HG02642 (cell line): ENCODE results near the gene ZNF784.
"Not testable (repeated sequence)": the region's sequence is repeated elsewhere in the genome, so short reads cannot be mapped to it uniquely, and the experiment has no call there.

Experiments
- ATAC-seq: cut with Tn5 transposase; IDR thresholded peaks from one replicate; pipeline ENCODE4 v1.9.1; 2021; ENCODE audit warnings: mild to moderate bottlenecking; ENCODE audit not compliant: unreplicated experiment, poor library complexity

Gene ZNF784

DNA sequence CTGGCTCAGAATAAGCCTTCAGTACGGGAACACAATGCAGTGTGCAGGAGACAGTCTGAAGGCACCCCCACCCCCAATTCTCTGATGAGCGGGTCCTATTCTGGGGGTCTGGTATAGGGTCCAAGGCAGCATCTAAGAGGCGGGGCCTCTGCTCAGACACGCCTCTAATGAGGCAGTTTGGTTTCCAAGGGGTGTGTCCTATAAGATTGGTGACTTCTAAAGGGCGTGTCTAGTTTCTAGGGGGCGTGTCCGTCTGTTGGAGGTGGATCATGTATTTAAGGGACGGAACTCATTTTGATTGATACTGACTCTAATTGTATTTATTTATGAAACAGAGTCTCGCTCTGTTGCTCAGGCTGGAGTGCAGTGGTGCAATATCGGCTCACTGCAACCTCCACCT, 33.7 kb downstream of the ZNF784 start:
- no peak for ATAC-seq

DNA sequence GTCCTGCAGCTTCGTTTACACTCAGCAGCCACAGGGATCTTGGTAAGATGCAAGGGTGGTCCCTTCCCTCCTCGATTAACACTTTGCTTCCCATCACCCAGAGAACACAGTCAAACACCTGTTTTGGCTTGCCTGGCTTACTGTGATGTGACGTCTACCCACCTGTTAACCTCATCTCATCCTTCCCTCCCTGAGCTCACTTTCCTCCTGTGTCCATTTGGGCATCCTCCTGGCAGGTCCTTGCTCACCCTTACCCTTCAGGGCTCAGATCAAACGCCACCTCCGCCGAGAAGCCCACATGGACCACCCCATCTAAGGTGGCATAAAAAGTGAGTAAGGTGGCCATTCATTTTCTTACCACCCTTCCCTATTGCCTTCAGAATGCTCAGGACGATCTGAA, 34.3 kb downstream of the ZNF784 start:
- no peak for ATAC-seq

DNA sequence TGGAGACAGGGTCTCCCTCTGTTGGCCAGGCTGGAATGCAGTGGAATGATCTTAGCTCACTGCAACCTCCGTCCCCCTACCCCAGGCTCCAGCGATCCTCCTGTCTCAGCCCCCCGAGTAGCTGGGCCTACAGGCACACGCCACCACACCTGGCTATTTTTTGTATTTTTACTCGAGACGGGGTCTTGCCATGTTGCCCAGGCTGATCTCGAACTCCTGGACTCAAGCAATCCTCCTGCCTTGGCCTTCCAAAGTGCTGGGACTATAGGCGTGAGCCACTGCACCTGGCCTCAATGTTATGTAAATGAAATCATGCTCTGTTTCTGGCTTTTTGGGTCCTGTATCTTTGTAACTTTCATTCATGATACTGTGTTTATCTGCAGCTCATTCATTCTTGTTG, 35.6 kb downstream of the ZNF784 start:
- no peak for ATAC-seq

DNA sequence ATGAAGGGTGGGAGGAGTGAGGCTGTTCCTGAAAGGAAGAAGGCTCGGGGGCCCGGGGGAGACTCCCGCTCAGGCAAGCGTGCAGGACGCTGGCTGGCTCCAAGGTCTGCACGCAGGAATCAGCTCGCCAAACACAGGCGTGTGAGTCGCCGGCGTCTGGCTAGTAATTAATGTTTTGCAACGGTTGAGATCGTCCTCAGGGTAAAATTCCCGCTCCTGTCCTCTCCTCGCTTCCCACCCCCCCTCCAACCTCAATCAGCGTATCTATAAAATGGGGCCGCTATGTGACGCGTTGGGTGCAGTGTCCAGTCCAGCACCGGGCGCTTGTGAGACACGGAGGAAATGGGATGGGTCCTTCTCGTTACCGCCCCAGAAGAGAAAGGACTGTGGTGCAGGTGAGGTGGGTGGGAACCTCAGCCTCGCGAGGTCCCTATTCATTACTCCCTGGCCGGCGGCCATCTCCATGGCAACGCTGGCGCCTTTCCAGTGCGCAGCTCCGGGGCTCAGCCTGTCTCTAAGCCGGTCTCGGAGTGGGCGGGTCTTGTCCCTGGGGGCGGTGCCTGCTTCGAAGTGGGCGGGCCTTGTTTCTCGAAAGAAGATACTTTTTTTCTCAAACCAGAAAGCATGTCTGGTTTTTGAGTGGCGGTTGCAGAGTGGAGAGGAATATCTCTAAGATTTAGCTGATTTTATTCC, 37.2 kb downstream of the ZNF784 start:
- peak; percentile 80 for ATAC-seq

DNA sequence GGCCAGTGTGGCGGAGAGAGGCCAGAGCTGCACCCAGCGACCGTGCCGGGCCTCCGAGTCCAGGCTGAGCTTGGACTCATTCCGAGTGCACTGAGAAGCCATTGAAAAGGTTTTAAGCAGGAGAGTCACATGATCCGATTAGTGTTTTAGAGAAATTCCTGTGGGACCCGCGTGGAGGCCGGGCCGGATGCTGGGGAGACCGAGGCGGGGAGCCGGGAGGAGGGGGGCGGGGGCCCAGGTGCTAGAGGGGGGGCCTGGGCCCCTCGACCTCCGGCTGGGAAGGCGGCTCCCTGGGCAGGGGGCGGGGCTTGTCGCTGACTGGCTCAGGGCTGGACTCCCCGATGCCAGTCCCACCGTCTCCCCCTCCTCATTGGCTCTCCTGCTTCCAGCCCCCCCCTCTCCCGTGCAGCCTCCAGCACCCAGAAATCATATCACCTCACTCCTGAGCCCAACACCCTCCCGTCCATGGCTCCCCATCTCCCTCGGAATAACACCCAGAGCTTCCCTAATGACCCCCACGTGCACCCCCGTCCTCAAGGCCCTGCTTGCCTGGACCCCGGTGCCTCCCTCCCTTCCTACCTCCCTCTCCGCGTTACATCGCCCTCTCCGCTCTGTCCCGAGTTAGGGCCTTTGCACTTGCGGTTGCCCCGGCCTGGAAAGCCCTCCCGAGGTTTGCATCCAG, 38.6 kb downstream of the ZNF784 start:
- no peak for ATAC-seq

DNA sequence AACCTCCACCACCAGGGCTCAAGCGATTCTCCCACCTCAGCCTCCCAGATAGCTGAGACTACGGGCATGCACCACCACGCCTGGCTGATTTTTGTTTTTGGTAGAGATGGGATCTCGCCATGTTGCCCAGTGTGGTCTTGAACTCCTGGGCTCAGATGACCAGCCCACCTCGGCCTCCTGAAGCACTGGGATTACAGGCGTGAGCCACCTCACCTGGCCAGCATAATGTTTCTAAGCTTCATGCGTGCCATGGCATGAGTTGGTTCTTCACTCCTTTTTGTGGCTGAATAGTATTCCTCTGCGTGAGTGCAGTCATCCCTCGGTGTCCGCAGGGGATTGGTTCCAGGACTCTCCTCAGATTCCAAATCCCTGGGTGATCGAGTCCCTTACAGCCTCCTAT, 39.5 kb downstream of the ZNF784 start:
- ATAC-seq = no peak

DNA sequence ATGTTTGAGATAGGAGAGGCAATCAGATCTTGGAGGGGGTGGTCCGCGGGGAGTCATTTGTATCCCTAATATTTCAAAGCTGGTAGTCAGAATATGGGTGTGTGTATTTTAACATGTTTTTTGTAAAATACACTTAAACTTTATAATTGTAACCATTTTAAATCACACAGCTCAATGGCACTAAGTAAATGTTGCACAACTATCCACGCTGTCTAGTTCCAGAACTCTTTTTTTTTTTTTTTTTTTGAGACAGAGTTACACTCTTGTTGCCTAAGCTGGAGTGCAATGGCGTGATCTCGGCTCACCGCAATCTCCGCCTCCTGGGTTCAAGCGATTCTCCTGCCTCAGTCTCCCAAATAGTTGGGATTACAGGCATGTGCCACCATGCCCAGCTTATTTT, 40.5 kb downstream of the ZNF784 start:
- ATAC-seq = not testable (repeated sequence)

DNA sequence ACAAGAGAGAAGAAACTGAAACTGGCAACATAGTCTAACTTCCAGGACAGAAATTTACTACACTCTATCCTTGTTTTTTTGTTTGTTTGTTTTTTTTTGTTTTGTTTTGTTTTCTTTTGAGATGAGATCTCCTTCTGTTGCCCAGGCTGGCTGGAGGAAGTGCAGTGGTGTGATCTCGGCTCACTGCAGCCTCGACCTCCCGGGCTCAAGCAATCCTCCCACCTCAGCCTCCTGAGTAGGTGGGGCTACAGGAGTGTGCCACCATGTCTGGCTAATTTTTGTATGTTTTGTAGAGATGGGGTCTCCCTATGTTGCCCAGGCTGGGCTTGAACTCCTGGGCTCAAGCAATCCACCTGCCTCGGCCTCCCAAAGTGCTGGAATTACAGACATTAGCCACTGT, 42.1 kb downstream of the ZNF784 start:
- ATAC-seq = not testable (repeated sequence)

DNA sequence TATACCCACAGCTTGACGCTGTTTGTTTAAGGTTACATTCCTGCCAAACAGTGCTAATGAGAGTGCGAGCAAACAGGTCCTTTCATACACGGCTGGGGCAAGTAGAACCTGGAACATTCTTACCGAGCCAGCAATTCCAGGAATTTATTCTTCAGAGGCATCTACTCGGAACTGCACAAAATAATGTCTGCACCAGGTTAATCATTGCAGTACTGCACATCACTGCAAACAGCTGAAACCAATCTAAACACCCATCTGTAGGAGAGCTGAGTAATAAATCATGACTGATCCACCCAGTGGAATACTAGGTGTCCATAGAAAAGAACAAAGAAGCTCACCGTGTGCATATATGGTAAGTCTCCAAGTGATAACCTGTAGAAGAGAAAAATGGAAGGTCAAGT, 42.5 kb downstream of the ZNF784 start:
- no peak for ATAC-seq

DNA sequence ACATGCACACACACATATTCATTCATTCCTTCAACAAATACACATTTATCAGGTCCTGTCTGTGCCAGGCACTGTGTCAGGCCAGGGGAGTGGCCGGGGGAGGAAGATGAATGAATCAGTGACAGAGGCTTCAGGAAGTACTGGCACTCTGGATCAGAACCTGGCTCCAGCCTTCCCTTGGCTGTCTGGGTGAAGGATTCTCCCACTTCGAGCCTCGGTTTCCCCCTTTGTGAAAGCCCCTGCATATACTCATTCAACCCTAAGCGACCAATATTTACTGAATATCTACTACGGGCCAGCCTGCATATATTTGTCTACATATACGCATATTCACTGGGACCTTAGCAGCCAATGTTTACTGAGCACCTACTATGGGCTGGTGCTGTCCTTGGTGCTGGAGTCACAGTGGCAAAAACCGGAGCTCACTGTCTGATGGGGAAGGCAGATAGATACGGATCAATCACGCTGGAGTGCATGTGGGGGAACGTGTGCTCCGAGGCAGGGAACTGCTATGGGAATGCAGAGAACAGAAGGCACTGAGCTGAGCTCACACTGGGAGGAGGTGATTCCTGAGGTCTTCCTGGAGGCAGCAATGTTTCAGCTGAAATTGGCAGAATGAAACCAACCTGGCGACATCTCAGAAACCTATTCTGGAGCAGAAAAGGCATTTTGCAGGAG, 43.1 kb downstream of the ZNF784 start:
- no peak for ATAC-seq

DNA sequence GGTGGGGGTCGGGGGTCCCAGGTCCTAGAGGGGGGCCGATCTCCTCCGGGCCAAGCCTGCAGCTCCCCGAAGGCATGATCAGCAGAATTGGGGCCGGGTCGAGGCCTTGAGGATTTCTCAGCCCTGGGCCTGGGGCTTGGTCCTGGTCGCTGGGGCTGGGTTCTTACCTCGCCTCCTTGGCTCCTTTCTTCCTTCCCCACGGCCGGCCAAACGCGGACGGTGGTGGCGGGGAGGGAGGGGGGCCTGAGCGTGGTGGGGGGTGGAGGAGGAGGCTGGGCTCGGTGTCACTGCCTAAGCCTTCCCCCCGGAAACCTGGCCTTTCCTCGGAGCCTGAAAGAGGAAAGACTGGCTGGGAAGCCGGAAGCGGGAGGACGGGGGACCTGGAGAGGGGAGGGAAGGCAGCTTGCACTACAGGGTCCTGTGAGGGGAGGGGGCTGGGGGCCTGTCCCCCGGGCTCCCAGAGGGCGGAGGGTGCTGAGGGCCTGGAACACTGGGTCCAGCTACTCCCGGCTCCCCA, 43.7 kb downstream of the ZNF784 start, which contains the start of gene ZNF579:
Gene ZNF579 (minus strand): TSS at position 221 of the 517 bp plus-strand sequence. CDS start 1,209 bp downstream, outside the sequence.
- ATAC-seq = peak; percentile 57

DNA sequence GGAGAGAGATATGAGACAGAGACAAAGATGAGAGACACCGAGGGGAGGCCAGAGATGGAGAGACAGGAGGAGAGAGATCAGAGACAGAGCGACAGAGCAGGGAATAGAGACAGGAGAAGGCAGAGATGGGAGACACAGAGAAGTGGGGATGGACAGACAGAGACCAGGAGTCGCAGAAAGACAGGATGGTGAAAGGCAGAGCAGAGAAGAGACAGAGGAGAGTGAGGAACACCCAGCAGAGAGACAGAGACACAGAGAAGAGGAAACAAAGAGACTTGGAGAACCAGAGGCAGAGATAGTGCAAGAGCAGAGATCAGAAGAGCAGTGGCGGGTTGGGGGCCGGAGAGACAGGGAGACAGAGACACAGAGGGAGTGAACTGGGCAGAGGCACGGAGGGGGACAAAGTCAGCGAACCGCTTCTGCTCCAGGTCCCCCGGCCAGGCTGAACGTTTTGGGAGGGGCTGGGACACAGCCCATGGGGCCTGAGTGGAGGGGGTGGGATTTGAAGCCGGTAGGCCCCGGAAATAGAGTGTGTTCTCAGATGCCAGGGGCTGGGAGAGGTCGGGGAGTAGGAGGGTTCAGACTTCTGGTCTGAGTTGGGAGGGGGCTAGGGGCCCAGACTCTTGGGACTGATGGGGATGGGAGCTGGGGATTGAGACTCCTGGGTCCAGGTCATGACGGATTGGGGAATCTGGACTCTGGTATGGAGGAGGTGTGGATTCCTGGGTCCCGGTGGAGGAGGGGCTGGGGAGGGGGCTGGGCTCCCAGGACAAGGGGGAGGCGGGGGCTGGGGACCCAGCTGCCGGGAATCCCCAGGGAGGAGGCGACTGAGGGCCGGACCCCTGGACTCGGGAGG, 44.4 kb downstream of the ZNF784 start:
- no peak for ATAC-seq

DNA sequence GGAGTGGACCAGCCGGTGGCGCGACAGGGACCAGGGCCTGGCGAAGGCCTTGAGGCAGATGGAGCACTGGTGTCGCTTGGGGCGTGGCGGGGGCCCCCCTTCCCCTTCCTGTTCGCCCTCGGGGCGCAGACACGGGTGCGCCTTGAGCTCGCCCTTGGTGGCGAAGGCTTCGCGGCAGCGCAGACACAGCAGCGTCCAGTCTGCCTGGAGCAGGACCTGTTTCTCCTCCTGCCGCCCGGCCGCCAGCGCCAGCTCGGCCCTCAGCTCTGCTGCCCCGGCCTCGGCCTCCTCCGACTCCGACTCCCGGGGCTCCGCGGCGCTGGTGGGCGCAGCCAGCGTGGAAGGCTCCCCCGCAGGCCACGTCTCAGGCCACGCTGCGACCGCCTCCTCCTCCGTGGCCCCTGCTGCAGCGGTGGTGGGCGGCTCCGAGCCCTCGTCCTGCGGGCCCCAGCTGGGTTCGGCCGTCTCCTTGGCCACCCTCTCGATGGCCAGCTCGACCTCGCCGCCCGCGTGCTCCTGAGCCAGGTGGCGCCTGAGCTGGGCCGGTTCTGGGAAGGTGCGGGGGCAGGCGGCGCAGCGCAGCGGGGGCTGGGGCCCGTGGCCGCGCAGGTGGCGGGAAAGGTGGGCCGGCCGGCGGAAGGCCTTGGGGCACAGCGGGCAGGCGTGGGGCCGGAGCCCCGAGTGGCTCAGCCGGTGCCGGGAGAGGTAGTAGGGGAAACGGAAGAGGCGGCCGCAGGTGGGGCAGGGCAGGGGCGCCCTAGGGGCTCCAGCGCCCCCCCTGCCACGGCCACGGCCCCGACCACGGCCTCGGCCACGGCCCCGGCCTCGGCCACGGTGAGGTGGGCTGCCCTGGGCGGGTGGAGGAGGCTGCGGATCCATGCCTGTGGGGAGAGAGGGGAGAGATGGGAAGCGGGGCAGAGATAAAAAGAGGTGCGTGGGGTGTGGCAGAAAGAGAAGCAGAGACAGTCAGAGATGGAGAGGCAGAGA, 45.3 kb downstream of the ZNF784 start:
- no peak for ATAC-seq

DNA sequence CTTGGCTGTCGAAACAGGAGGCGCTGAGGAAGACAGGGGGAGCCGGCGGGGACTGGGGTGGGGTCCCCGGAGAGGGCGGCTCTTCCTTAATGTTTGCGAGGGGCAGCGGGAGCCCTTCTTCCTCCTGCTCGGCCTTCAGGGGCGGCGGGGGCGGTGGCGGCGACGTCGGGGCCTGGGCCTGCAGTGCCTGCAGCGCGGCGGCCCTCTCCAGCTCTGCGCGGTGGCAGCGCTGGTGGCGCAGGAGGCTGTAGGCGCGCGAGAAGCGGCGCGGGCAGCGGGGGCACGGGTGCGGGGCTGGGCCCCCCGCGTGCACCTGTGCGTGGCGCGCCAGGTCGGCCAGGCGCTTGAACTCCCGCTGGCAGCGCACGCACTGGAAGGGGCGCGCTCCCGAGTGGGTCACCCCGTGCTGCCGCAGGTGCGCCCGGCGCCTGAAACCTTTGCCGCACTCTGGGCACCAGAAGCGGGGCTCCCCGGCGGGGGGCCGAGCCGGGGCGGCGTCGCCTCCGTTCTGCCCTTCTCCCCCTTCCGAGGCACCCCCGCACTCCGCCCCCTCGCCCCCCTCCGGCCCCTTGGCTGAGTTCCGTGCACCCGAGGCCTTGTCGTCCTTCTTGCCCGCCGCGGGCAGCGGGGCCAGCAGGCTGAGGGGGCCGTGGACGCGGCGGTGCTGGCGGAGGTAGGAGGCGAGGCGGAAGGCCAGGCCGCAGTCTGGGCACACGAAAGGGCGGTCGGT, 46.2 kb downstream of the ZNF784 start:
- no peak for ATAC-seq

DNA sequence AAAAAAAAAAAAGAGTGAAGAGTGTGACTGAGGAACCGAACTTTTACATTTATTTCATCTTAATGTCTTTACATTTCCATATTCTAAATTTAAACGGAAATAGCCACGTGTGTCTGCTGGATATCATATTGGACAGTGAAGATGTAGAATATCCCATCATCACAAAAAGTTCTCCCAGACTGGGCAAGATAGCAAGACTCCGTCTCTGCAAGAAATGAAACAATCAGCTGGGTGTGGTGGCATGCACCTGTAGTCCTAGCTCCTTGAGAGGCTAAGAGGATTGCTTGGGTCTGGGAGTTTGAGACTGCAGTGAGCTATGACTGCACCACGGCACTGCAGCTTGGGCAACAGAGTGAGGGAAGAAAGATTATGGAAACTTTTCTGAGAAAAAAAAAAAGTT, 47.6 kb downstream of the ZNF784 start:
- ATAC-seq = no peak

DNA sequence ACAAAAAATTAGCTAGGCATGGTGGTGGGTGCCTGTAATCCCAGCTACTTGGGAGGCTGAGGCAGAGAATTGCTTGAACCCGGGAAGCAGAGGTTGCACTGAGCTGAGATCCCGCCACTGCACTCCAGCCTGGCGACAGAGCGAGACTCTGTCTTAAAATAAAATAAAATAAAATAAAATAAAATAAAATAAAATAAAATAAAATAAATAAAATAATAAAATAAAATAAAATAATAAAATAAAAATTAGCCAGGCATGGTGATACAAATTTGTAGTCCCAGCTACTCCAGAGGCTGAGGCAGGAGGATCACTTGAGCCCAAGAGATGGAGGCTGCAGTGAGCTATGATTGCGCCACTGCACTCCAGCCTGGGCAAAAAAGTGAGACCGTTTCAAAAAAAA, 50.4 kb downstream of the ZNF784 start:
- ATAC-seq = not testable (repeated sequence)
